Measurements from ENCODE around the gene COL5A2.

DNA sequence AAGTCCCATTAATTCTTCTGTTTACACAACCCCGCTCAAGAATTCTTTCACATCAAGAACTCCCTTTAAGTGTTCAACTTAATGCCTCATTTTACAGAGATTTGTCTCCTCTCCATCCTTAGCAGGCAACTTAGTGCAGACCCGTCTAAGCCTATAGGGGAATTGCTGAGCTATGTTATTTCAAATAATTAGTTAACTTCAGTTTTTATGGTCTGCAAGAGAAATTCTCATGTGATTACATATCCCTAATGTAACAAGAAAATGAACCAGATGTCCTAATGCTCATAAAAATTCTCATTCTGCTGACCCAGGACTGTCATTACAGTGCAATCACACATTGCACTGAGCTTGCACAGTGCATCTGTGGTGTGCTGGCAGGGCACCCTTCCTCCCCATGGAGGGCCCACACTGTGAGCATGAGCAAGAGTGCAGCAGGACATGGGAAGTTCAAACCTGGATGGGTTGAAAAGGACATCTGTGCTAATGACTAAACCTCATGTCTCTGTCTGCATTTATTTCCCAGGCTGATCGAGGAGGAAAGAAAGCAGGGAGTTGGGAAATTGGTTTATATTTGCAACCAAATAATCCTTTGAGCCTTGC is 97.1 kb downstream of the COL5A2 start:
- TF ChIP-seq CTCF (IDR thresholded peaks at IDR 0.05; ENCODE audit: borderline replicate concordance, extremely low read depth, low read length, poor library complexity, severe bottlenecking), result no peak
- no peak for TF ChIP-seq EZH2 (IDR thresholded peaks at IDR 0.05; ENCODE audit: borderline replicate concordance, low read depth, low read length, severe bottlenecking)

All from DND-41 (cell line).